Transverse colon (tissue), 4 donors: ENCODE data around the gene TLR10.

Experiments
- POLR2A ChIP-seq: fragments of 450-650 bp; IDR thresholded peaks from one replicate; pipeline ENCODE4 v1.6.1; 2016; ENCODE audit warnings: antibody characterized with exemption, mild to moderate bottlenecking, moderate library complexity
- POLR2AphosphoS5 ChIP-seq, 3 donors: sonication (generic); formaldehyde crosslinking; IDR thresholded peaks; one replicate each; pipeline ENCODE4 v1.6.1; 2016; ENCODE audit warnings: antibody characterized with exemption in 3 of 3
- TF ChIP-seq, protein P1 (sequence below), 5 experiments: fragments of 200-600 bp in 3 of 5; fragments of 450-650 bp in 2 of 5; sonication (generic) in 3 of 5; IDR thresholded peaks; 1 replicate in 2 of 5; 2 replicates in 3 of 5; pipeline ENCODE4 v1.5.1; 2016 to 2017; ENCODE audit warnings: antibody characterized with exemption in 5 of 5, inconsistent platforms in 3 of 5, mild to moderate bottlenecking in 2 of 5, moderate library complexity in 1 of 5

DNA sequence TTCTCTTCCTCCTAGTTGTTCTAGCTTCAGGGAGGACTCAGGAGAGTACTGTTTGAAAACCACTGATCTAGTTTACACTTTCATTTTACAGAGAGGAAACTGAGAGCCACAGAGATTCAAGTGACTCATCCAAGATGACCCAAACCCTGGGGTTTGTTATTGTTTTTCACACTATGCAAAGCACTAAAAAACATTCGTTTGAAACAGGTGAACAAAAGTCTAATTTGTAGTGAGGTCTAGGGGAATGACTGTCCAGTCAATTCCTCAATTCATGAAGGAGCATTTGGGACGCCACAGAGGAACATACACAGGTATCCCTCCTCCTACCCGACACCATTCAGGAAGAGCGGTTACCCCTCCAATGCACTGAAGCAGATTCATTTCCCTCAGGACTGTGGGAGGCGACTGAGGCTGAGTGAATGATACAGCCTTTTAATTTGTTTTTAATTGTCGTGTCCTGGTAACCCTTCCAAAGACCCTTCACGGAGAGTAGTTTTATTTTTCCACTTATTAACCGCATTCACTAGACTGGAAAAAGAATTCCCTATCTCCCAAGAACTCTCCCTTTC is 30.3 kb downstream of the TLR10 start:
- TF ChIP-seq, protein P1, sequence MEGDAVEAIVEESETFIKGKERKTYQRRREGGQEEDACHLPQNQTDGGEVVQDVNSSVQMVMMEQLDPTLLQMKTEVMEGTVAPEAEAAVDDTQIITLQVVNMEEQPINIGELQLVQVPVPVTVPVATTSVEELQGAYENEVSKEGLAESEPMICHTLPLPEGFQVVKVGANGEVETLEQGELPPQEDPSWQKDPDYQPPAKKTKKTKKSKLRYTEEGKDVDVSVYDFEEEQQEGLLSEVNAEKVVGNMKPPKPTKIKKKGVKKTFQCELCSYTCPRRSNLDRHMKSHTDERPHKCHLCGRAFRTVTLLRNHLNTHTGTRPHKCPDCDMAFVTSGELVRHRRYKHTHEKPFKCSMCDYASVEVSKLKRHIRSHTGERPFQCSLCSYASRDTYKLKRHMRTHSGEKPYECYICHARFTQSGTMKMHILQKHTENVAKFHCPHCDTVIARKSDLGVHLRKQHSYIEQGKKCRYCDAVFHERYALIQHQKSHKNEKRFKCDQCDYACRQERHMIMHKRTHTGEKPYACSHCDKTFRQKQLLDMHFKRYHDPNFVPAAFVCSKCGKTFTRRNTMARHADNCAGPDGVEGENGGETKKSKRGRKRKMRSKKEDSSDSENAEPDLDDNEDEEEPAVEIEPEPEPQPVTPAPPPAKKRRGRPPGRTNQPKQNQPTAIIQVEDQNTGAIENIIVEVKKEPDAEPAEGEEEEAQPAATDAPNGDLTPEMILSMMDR (IDR thresholded peaks at IDR 0.05), result no peak
- TF ChIP-seq POLR2A (no peak), POLR2AphosphoS5 (IDR thresholded peaks at IDR 0.05) (no peak)
